Endothelial cell (in vitro differentiated cells): ENCODE data around the gene IRX3. TPM values are rescaled to one million over a fixed set of nuclear protein-coding genes. Genes with fewer than 3 reads are reported as not detected.

Source experiments
- DNase-seq: peaks from one replicate; pipeline ENCODE4 v3.0.0; 2021; ENCODE audit warnings: low spot score
- H3K27ac Mint-ChIP-seq: one replicate; pipeline ENCODE4 v1.8.0; 2021; ENCODE audit warnings: mixed read lengths, inconsistent platforms; ENCODE audit not compliant: unreplicated experiment
- H3K27me3 Mint-ChIP-seq: one replicate; pipeline ENCODE4 v1.8.0; 2021; ENCODE audit warnings: mild to moderate bottlenecking, moderate library complexity, mixed read lengths, inconsistent platforms; ENCODE audit not compliant: unreplicated experiment
- H3K36me3 Mint-ChIP-seq: one replicate; pipeline ENCODE4 v1.8.0; 2021; ENCODE audit warnings: mild to moderate bottlenecking, low read depth, mixed read lengths, inconsistent platforms; ENCODE audit not compliant: unreplicated experiment
- H3K4me1 Mint-ChIP-seq: one replicate; pipeline ENCODE4 v1.8.0; 2021; ENCODE audit warnings: mild to moderate bottlenecking, mixed read lengths, inconsistent platforms; ENCODE audit not compliant: unreplicated experiment
- H3K4me3 Mint-ChIP-seq: one replicate; pipeline ENCODE4 v1.8.0; 2021; ENCODE audit warnings: mild to moderate bottlenecking, mixed read lengths, inconsistent platforms; ENCODE audit not compliant: unreplicated experiment
- H3K9me3 Mint-ChIP-seq: one replicate; pipeline ENCODE4 v1.8.0; 2021; ENCODE audit warnings: mixed read lengths, inconsistent platforms; ENCODE audit not compliant: unreplicated experiment
- total RNA-seq: library from RNA; stranded (reverse); fragmentation: NEBNext Ultra II Directional; extraction: Animal tissue kit (Norgen Biotek cat#: 25700); gene quantifications from one replicate; pipeline ENCODE4 v1.2.1, GENCODE V29; 2021; ENCODE audit not compliant: unreplicated experiment
- TF ChIP-seq, protein P1 (sequence below): fragments of 200-600 bp; sonication (generic); IDR thresholded peaks from one replicate; pipeline ENCODE4 v1.5.0; 2021; ENCODE audit warnings: antibody characterized with exemption; ENCODE audit not compliant: unreplicated experiment

Gene IRX3
- total RNA-seq, 1 donor from 2014 or later: 30.5 TPM

GRCh38 chr16:54282202-54282927 lies 4.2 kb downstream of the IRX3 start:
- no peak overlapping the region for H3K27ac Mint-ChIP-seq
- peaks cover 22% of the 10 kb centered on the region for H3K27me3 Mint-ChIP-seq
- H3K9me3 Mint-ChIP-seq: no peaks in the 10 kb centered on the region
- H3K4me3 Mint-ChIP-seq: peak overlapping the region; percentile 96
- peaks cover 40% of the 10 kb centered on the region for H3K4me1 Mint-ChIP-seq
- TF ChIP-seq, protein P1, sequence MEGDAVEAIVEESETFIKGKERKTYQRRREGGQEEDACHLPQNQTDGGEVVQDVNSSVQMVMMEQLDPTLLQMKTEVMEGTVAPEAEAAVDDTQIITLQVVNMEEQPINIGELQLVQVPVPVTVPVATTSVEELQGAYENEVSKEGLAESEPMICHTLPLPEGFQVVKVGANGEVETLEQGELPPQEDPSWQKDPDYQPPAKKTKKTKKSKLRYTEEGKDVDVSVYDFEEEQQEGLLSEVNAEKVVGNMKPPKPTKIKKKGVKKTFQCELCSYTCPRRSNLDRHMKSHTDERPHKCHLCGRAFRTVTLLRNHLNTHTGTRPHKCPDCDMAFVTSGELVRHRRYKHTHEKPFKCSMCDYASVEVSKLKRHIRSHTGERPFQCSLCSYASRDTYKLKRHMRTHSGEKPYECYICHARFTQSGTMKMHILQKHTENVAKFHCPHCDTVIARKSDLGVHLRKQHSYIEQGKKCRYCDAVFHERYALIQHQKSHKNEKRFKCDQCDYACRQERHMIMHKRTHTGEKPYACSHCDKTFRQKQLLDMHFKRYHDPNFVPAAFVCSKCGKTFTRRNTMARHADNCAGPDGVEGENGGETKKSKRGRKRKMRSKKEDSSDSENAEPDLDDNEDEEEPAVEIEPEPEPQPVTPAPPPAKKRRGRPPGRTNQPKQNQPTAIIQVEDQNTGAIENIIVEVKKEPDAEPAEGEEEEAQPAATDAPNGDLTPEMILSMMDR: peak; percentile 78
- peak; percentile 80 for DNase-seq
- peaks cover 25% of the 10 kb centered on the region for H3K36me3 Mint-ChIP-seq

DNA sequence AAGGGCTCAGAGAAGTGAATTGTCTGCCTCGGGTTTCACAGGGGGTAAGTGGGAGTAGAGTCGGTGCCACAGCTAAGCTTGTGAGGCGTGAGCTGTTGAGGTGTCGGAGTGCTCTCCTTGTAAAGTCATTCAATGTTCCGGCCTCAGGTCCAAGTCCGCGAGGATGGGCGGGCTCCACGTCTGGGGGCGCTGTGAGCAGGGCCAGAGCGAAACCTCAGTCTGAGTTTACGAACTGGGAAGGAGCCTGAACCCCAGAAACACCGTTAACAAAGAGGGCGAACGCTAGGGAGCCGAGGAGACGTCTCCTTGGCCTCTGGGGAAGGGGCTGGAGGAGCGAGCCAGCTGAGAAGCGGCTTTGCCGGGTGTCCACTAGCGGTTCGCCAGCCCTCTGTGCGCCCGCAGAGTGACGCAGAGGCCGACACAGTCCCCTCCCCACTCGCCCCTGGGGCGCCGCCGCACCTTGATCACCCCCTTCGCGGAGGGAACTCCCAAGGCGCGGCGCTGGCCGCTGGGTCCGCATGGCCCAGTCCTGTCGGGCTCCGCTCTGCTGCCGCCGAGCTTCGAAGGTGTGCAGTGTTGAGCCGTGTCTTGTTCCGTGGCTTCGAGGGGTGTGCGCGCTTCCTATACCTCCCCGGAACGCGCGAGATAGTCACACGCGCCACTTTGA lies 4.9 kb downstream of the IRX3 start:
- peak; percentile 22 for DNase-seq
- Mint-ChIP-seq H3K36me3 (peaks cover 25% of the 10 kb centered on the region), H3K27ac (no peak overlapping the region), H3K9me3 (no peaks in the 10 kb centered on the region), H3K4me1 (peaks cover 47% of the 10 kb centered on the region), H3K4me3 (peak overlapping the region; percentile 52), H3K27me3 (peaks cover 22% of the 10 kb centered on the region)
- TF ChIP-seq, protein P1: no peak

DNA sequence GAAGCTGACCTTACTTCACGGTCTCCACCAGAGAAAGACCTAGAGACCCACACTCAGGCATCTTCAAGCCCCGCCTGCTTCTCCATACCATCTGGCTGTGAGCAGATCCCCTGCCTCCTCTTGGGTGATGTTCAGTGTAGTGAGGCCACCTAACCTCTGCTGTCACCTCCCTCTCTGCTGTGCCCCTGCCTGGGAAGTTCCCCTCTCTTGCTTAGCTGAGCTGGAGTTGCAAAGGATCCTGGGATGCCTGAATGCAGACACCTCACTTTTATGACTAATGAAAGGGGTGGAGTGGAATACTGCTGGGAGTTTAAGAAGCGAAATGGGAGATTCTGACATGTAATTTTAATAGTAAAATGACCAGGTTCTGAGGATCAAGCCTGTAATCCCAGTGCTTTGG lies 5.8 kb downstream of the IRX3 start:
- TF ChIP-seq, protein P1: no peak
- peaks cover 49% of the 10 kb centered on the region for H3K4me1 Mint-ChIP-seq
- H3K27me3 Mint-ChIP-seq: peaks cover 22% of the 10 kb centered on the region
- H3K36me3 Mint-ChIP-seq: peaks cover 25% of the 10 kb centered on the region
- no peak overlapping the region for H3K27ac Mint-ChIP-seq
- peak overlapping the region; percentile 25 for H3K4me3 Mint-ChIP-seq
- no peak for DNase-seq
- H3K9me3 Mint-ChIP-seq: no peaks in the 10 kb centered on the region

- H3K9me3 Mint-ChIP-seq: no peaks in the 10 kb centered on the region
- TF ChIP-seq, protein P1: no peak
- H3K4me1 Mint-ChIP-seq: peaks cover 42% of the 10 kb centered on the region
- H3K36me3 Mint-ChIP-seq: peaks cover 12% of the 10 kb centered on the region
- DNase-seq: peak; percentile 16
- peaks cover 11% of the 10 kb centered on the region for H3K27me3 Mint-ChIP-seq
- peak overlapping the region; percentile 57 for H3K27ac Mint-ChIP-seq
- peak overlapping the region; percentile 14 for H3K4me3 Mint-ChIP-seq
Observed at GRCh38 chr16:54277845-54278703, 8.5 kb downstream of the IRX3 start.
